ENCODE measurements around the gene ITGBL1. TPM values are rescaled to one million over a fixed set of nuclear protein-coding genes. Genes with fewer than 3 reads are reported as not detected.

The ITGBL1 gene
- total and polyA plus RNA-seq, 2 of the 13 experiments (the other 11 are each of a cell fraction or from before 2014, with no cell fraction given), result 0.02 TPM; not detected in 1

- Histone ChIP-seq H2AFZ (ENCODE audit: low read length) (no peak overlapping the region), H3K4me3 (replicated peaks in 1 of 3; ENCODE audit: insufficient read depth in 1 of 3, low read depth in 2 of 3, low read length in 3 of 3) (no peak overlapping the region), H3K9me3 (ENCODE audit: low read length) (no peaks in the 10 kb centered on the region), H4K20me1 (ENCODE audit: insufficient read depth, low read length) (no peaks in the 10 kb centered on the region), H3K27ac (ENCODE audit: extremely low read length, insufficient read depth, low read length) (no peak overlapping the region), H3K79me2 (ENCODE audit: insufficient read depth, low read length) (no peaks in the 10 kb centered on the region), H3K4me2 (ENCODE audit: low read depth, low read length) (no peak overlapping the region), H3K36me3 (replicated peaks in 1 of 2; ENCODE audit: control insufficient read depth in 1 of 2, insufficient read depth in 2 of 2, low read length in 2 of 2) (no peaks in the 10 kb centered on the region), H3K4me1 (ENCODE audit: insufficient read depth, low read length) (no peaks in the 10 kb centered on the region), H3K27me3 (ENCODE audit: control insufficient read depth in 1 of 2, insufficient read depth in 2 of 2, low read length in 2 of 2) (no peaks in the 10 kb centered on the region), H3K9ac (ENCODE audit: insufficient read depth, low read depth, low read length) (no peak overlapping the region)
- intact Hi-C loops (cut with micrococcal nuclease; ENCODE audit: unreplicated experiment), result no loop called here
- TF ChIP-seq ZHX1 (CRISPR knock-in tag; IDR thresholded peaks at IDR 0.05; ENCODE audit: low read depth), result no peak
- TF ChIP-seq CEBPB (IDR thresholded peaks at IDR 0.05; ENCODE audit: borderline replicate concordance, low read depth, low read length), result peak; percentile 64; the same call in 1 of the 2 replicates
- TF ChIP-seq MIXL1 (CRISPR knock-in tag; IDR thresholded peaks at IDR 0.05), result no peak
- no peak for TF ChIP-seq ZNF280D (CRISPR knock-in tag; IDR thresholded peaks at IDR 0.05)
- TF ChIP-seq HNF4G (IDR thresholded peaks at IDR 0.05; ENCODE audit: borderline replicate concordance, low read depth, low read length), result no peak
- no peak for TF ChIP-seq HNF4G (CRISPR knock-in tag; IDR thresholded peaks at IDR 0.05; ENCODE audit: borderline replicate concordance, low read depth)
- no peak for TF ChIP-seq ZNF138 (CRISPR knock-in tag; IDR thresholded peaks at IDR 0.05; ENCODE audit: low read depth)
- TF ChIP-seq ZNF841 (CRISPR knock-in tag; IDR thresholded peaks at IDR 0.05; ENCODE audit: borderline replicate concordance), result no peak
- no TSS peak for BruUV-seq (replicated peaks)
- POLR2A ChIA-PET, result no interaction called here
- ATAC-seq (no peak), FAIRE-seq (no peak), DNase-seq (ENCODE audit: low spot score) (no peak)
- CTCF ChIA-PET (ENCODE audit: low intra/inter-chr PET ratio, low total read pairs), result no interaction called here
- WGBS (ENCODE audit: low lambda C conversion rate), result 3% methylated on average over 4 of the region's 4 CpGs
- in situ Hi-C loops (cut with HindIII; ENCODE audit: extremely low pct_ligation_motif_present, low pct_unique_long_range_greater_than_20kb), result no loop called here
Measured at GRCh38 chr13:101649488-101650126, 197.1 kb downstream of the ITGBL1 start.

All from HepG2 (cell line).